ENCODE data around the gene TMEM185A.
"Not testable (repeated sequence)": the region's sequence is repeated elsewhere in the genome, so short reads cannot be mapped to it uniquely, and the experiment has no call there.

The TMEM185A gene

DNA sequence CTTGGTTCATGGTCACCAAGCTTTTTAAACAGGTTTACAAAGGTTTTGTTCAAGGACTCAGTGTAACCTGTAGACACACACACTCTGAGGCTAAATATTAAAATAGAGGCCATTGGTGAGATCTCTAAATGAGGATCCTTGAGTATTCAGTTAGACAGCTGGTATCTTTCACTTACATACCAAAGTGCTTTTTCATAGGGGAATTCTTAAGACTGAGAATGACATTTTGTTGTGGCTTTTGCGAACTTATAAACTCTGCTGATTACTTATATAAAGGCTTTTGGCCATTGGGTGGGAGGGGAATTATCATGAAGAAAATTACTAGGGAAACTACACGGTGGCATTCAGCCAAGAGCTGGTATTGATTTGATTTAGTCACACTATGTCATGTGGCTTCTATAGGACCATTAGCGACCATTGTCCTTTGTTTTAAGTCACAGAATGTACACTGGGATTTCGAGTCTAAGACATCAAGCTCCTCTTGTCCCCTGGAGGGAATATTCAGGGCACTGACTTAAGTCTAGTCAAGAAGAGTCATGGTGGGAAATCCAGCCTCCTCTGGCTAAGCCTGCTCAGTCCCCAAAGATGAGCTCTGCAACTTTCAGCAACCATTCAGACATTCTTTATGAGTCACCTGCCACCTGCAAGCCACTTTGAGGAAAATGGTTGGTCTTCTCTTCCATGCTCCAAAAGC, 80.2 kb downstream of the TMEM185A start:
- not testable (repeated sequence) for H3K27ac Mint-ChIP-seq; H3K27me3 Mint-ChIP-seq; H3K36me3 Mint-ChIP-seq (ENCODE audit: low read depth); H3K4me1 Mint-ChIP-seq; H3K9me3 Mint-ChIP-seq; H3K4me3 Mint-ChIP-seq; DNase-seq
- peak; percentile 63 for ATAC-seq

DNA sequence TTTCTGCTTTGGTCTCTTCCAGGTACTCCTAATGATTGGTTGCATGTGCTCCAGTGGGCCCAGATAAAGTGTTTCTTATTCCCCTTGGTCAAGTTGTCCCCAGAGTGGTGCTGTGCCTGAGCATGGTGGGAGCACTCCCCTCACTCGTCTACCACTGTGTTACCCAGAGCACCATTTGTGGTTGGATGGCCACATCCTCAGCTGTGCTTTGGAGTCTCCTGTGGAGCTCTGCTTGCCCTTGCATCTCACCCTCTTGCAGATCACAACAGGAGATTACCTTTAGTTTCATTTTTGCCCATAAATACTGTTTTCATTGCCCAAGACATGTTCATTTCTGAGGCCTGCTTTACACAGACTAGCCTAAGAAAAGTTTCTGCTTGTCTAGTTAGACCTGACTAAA, 81.1 kb downstream of the TMEM185A start:
- not testable (repeated sequence) for H3K4me3 Mint-ChIP-seq; H3K27me3 Mint-ChIP-seq; H3K36me3 Mint-ChIP-seq (ENCODE audit: low read depth); H3K9me3 Mint-ChIP-seq; DNase-seq; H3K4me1 Mint-ChIP-seq; ATAC-seq; H3K27ac Mint-ChIP-seq

DNA sequence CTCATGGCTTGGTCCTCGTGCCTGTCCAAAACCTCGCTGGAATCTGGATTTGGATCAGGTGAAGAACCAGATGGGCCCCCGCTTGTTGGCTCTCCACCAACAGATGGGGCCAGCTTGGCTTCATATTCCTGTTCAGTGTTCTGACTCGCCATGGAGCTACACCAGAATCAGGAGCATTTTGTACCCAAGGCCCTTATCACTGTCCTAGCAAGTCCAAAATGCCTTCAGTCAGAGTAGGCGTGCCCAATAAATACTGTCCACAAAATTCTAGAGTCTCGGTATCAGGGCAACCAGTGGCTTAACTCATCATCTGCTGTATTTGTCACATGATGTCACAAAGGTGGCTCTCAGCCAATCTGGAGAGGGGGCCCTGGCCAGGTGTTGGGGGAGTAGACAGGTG, 81.9 kb downstream of the TMEM185A start, which contains the start of gene HSFX3:
HSFX3 (minus strand) TSS at position 224 of the 400 bp plus-strand sequence; CDS start at position 152, 72 bp downstream.
- H3K27ac Mint-ChIP-seq; H3K27me3 Mint-ChIP-seq; ATAC-seq; DNase-seq; H3K4me3 Mint-ChIP-seq; H3K9me3 Mint-ChIP-seq; H3K4me1 Mint-ChIP-seq; H3K36me3 Mint-ChIP-seq (ENCODE audit: low read depth): not testable (repeated sequence)

DNA sequence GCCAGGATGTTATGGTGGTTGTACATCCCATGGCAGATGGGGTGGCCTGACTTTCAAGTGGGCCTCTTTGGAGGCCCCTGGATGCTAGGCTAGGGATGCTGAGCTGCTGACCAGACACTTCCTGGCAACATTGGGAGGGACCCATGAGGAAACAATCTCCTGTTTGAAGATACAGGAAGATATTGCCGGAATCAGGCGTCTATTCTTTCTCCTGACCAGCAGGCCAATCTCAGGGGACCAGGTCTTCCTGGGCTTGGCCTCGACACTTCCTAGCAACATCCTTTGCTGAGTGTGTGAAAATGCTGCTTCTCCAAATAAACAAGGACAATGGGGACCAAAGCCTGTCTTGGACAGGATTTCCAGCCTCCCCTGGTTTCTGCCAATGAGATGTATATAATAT, 83.8 kb downstream of the TMEM185A start:
- not testable (repeated sequence) for H3K4me3 Mint-ChIP-seq; H3K4me1 Mint-ChIP-seq; H3K27ac Mint-ChIP-seq; H3K27me3 Mint-ChIP-seq; DNase-seq; ATAC-seq; H3K36me3 Mint-ChIP-seq (ENCODE audit: low read depth); H3K9me3 Mint-ChIP-seq

DNA sequence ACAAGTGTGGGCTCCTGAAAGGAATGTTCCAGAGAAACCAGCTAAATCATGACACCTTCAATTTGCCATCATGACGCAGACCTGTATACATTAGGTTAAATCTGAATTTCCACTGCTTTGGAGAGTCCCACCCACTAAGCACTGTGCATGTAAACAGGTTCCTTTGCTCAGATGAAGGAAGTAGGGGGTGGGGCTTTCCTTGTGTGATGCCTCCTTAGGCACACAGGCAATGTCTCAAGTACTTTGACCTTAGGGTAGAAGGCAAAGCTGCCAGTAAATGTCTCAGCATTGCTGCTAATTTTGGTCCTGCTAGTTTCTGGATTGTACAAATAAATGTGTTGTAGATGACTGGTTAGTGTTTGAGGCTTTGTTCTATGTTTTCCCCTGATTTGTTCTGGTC, 84.6 kb downstream of the TMEM185A start:
- not testable (repeated sequence) for H3K9me3 Mint-ChIP-seq

More for the DNA sequence above, 84.6 kb downstream of the TMEM185A start:
- DNase-seq; H3K4me3 Mint-ChIP-seq; H3K27me3 Mint-ChIP-seq; H3K27ac Mint-ChIP-seq; H3K4me1 Mint-ChIP-seq; ATAC-seq; H3K36me3 Mint-ChIP-seq (ENCODE audit: low read depth): not testable (repeated sequence)

Data from activated naive CD8-positive, alpha-beta T cell treated with anti-CD3 and anti-CD28 coated beads, Interleukin-2, amount 50 U/mL, for 24 hours (primary cell).